GM19035 (cell line): ENCODE measurements around the gene MRC1.

Experiments used
- ATAC-seq: cut with Tn5 transposase; IDR thresholded peaks from one replicate; pipeline ENCODE4 v1.9.1; 2021; ENCODE audit not compliant: unreplicated experiment

MRC1 gene

DNA sequence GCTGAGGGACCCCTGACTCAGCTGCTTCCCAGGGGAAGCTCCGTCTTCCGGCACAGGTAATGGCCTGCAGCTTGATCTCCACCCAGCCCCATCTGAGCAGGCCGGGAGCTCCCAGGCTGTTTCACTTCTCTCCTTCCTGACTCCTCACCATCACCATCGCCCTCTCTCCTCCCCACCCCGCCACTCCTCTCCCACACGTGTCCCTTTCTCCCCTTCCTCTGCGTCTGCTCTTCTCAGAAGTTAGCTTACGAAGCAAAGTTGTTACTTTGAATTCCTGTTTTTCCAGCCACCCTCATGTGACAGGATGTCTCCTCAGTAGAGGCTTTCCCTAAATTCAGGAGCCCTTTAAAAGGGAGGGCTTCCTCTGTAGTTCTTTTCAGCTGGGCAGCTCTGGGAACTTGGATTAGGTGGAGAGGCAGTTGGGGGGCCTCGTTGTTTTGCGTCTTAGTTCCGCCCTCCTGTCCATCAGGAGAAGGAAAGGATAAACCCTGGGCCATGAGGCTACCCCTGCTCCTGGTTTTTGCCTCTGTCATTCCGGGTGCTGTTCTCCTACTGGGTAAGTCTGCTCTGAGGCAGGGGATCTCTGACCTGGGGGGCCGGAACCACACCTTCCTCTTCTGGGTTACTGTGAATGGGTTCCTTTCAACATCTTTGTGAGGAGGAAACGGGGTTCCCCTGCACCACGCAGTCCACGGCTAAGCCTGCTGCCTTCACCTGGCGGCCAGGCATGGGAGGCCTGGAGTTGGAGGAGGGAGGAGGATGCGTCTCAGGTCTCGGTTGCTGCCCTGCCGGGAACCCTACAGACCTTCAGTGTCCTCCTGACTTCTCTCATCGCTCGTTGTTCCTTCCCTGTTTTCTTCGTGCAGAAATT lies at the start of gene MRC1:
Gene MRC1 (plus strand): TSS at position 378 of the 871 bp plus-strand sequence. CDS start 118 bp downstream, at position 496.
- ATAC-seq: no peak

DNA sequence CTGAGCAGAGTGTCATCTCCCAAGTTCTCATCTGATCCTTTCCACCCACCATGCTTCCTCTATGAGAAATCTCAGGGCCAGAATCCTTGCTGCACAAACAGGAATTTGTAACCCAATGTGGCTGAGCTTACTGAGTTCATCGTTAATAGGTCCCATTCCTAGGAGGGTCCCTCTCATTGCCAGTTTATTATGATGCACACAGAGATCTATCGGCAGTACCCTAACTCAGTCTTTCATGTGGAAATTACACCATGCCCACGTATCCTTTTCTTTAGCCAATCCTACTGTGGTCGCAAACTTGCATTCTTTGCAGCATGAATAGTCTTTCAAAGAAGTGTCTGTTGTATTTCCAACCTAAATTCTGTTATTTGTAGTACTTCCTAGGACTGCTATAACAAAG lies 45.0 kb upstream of the MRC1 start:
- ATAC-seq: no peak

DNA sequence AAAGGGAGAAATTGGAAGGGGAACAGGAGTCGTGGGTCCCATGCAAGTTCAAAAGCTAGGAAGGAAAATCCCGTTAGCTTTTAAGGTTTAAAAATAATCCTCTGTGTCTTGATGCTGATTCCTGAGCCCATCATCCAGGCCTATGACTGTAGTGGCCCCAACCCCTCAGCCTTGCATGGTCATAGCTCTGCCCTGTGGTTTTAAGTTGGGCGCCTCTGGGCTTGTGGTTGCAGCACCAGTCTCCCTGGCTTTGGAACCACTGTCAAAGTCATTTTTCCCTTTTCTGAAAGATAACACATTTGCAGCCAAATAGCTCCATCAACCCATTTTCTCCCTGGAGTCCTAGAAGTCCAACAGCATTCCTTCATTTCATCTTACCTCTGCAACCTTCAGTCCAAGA lies 43.5 kb upstream of the MRC1 start:
- ATAC-seq: no peak

DNA sequence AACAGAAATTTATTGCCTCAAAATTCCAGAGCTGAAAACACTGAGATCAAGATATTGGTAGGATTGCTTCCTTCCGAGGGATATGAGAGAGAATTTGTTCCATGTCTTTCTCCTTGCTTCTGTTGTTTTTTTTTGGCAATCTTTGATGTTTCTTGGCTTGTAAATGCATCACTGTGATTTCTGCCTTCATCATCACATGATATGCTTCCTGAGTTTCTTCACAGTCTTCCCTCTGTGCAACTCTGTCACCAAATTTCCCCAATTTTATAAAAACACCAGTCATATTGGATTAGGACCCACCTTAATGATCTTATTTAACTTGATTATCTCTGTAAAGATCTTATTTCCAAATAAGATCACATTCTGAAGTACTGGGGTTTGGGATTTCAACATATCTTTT lies 42.4 kb upstream of the MRC1 start:
- no peak for ATAC-seq

DNA sequence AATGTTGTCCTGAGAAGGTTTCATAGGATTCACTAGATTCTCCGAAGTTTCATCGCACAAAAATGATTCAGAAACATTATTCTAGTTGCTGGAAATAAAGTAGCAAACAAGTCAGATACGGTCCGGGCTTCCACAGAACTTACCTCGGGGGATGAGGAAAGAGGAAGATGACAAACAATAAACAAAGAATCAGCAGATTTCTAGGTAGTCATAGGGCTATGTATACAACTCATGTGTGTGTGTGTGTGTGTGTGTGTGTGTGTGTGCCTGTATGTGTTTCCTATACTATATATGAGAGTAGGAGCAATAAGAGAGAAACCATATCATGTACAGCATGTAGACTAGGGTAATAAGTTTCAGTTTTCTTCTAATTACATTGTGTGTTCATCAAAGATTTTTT lies 40.7 kb upstream of the MRC1 start:
- no peak for ATAC-seq

DNA sequence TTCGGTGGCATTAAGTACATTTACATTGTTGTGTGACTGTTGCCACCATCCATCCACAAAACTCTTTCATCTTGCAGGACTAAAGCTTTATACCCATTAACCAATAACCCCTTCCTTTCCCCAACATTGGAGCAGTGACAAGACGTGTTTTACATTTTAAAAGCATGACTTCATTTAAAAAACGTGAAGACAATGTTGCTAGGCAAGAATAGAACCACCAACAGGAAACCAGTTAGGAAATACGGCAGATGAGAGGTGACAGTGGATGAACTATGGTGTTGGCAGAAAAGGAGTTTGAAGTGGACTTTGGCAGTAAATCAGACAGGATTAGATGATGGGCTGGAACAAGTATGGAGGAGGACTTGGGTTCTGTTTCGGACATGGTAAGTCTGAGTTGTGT lies 40.2 kb upstream of the MRC1 start:
- no peak for ATAC-seq

DNA sequence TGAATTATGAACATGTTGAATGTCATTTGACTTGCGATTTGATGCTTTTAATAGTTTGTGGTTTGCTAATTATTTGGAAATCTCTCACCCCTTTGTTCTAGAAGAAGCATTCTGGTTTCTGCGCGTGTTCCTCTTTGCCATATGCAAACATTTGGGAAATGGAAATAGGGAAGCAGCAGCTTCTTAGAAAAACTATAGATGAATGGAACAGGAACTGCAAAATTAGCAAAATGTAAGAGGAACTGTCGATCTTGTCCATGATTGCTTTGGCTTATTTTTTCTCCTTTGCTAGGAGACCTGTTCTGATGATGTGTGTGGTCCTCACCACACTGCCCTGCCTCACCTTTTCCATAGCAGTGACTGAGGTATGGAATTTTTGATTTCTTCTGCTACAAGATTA lies 38.1 kb upstream of the MRC1 start:
- ATAC-seq: no peak

DNA sequence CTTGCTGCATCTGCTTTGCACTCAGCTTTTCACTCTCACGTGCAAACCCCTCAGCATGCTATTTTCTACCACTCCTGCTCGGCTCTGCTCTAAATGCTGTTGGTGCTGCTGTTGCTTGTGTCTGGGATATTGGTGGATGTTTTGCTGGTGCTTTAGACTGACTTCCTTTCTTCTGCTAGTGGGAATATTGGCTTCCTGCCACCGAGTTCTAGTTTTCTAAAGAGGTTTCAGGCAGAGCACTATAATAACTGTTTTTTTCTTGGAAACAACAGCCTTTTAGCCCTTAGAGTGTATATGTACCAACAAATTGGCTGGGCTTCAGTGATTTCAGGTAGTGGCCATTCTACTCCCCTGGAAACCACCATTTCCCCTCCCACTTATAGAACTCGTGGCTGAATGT lies 29.4 kb upstream of the MRC1 start:
- ATAC-seq: no peak

DNA sequence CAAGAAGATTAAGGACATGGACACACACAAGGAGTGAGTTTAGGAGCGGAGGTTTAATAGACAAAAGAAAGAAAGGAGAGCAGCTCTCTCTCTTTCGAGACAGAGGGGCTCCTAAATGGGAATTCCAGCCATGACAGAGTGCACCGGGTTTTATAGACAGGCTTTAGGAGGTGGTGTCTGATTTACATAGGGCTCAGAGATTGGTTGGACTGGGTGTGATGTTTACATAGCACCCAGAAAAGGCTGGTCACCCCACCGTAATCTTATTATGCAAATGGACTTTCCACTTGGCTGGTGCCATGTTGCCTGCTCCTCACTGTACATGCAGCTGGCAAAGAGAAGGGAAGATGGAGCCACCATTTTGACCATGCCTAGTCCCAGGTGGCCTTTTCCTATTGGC lies 28.4 kb upstream of the MRC1 start:
- no peak for ATAC-seq

DNA sequence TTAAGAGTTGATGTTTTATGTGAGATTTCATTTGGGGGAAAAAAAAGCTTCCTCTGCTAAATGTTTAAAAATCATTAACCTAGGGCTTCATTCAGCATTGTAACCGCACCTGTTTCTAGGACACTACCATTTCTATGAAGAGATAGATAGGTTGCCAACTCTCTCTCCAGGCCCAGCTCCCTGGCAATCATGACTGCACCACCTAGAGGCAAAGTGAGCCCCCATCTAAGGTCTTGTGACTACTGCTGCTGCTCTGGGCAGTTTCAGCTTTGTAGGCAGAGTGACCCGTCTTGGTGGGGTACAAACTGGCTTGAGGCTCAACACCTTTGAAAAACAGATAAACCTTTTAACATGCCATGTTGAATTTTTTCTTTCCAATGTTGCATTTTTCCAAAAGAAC lies 27.3 kb upstream of the MRC1 start:
- ATAC-seq: no peak

DNA sequence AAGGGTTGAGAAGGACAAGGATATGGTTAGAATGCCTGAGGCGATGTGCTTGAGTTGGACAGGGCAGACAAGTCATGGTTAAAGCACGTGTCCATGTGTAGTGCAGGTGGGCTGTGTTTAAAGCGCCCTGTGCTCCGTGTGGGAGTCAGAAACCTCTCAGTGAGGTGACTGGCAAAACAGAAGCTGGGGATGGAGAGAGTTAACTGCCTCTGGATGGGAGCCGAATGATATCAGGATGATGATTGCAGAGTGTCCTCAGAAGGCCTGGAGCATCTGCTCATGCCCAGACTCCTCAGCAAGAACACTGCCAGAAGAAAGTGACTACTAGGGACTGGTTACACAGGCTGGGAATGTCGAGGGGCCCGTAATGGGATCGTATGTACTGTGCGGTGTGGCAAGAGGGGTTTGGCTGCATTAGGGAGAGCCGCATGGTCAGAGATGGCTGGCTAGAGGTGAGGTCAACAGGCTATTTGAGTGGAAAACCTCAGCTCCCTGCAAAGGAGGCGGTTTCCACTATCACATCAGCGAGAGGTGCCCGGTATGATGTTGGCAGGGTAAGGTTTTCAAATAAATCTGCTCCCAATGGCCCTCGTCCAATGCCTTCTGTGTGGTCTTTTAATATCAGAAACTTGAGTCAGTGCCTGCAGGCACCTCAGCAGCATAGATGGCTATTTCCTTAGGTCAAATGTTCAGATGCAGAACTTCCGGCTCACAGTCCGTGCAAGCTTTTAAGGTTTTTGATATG lies 26.1 kb upstream of the MRC1 start:
- no peak for ATAC-seq

DNA sequence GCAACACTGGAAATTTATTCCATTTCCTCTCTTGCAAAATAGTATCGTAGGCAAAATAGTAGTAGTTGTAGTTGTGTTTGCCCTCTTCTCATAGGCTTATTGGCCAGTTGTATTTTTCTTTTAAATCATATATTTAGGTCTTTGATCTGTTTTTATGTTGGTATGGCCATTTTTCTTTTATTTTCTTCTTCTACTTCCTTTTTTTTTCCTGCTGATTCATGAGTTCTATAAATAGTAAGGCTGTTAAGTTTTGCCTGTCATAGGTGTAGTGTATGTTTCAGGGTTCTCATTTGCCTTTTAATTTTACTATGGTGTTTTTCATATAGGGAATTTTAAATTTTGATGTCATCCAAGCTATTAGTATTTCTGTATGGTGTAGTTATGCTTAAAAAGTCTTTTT lies 25.4 kb upstream of the MRC1 start:
- no peak for ATAC-seq

DNA sequence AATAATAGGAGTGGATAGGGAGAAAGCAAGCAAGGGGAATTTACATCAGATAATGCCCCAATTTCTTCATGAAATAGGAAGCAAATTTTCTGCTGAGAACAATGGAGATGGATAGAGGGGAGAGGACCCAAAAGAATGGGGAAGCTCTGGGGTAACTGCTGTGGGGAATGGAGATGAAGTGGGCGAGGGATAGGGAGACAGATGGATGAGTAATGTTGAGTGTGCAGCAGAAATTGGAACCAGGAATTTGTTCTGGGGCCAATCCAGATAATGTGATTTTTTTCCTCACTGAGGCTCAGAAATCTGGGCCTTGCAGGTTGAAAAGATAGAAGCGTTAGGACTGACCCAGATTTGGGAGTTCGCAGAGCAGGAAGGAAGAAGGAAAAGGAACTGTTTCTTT lies 24.5 kb upstream of the MRC1 start:
- no peak for ATAC-seq

DNA sequence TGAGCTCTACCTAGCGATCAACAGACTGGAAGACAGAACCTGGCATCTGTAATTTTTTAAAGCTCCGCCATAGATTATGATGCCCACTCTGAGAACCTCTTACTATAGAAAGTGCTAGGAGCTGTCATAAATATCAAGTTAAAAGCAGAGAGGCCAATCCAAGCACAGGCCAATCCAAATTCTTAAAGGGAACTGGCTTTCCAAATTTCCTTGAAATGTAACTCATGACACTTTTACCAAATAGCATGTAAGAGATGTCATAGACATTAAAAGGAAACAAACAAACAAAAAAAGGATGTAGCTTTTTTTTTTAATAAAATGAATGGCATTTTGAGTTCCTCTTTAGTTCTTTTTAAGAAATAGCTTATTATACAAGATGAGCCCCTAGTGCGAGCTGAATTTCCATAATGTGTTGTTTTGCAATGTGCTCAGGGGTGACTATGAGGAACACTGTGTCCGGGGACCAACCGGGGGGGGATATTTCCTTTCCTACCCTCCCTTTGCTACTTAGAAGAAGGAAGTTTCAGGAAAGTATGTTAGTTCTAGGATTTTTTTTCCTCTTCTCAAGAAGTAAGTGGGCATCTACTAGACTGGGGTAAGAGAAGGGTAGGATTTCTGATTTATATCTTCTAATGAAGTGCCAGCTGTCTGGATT lies 23.7 kb upstream of the MRC1 start:
- no peak for ATAC-seq

DNA sequence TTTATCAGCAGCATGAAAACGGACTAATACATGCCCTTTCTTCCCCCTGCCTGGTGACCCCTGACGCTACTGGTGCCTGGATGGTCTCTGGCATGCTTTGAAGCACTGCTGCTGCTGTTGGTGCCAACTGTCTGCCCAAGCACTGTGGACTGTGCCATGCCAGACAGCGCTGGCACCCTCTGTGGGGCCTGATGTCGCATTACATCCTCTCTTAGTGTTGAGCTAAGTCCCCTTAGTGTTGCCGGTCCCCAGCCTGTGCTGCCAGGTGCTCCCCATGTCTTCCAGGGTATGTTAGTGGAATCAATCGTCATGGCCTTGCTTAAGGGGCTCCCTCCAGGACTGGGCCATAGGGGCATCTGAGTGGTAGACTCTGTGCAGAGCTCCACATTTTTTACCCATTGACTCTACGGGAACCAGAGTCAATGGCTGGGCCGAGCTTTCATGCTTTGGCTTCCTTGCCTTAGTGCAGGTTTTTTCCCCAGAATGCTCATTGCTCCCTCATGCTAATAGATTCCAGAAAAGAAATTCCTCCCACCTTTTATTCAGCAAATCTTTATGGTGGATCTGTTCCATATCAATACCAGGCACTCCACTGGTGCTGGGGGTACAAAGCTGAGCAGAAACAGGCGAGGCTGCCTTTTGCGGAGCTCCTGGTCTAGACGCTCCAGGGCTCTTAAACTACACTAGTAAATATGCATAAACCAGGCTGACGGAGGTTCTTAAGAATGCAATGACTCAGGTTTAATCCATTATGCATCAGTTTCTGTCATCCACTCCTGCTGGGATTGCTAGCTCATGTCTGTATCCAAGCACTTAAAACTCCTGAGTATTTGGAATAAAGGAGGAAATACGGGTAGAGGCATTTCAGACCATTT lies 21.8 kb upstream of the MRC1 start:
- ATAC-seq: no peak

DNA sequence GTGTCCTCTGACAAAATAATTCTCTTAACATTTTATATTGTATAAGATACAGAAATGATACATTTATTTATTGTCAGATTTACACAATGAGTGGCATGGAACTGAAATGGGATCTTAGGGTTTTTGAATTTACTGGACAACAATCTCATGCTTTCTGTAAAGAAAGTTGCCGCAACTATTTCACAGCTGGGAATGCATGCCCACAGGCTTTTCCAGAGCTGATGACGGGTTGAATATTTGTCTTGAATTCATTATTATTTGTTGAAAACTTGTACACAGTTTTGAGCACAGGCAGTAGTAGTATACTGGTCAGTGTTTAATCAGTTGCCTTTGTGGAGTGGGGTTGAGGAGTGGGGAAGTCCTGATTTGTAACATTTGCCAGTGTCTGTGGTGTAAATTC lies 20.5 kb upstream of the MRC1 start:
- no peak for ATAC-seq

DNA sequence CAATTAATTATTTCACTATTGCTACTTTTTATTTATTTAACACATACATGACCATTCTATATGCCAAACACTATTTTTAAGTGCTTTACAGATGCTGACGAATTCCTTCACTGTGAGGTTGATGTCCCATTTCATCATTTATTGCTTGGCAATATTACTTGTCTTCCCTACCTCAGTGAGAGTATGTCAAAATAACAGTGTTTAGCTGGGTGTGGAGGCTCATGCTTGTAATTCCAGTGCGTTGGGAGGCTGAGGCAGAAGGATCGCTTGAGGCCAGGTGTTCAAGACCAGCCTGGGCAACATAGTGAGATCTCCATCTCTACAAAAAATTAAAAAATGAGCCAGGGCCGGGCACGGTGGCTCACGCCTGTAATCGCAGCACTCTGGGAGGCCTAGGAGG lies 19.8 kb upstream of the MRC1 start:
- ATAC-seq: no peak

DNA sequence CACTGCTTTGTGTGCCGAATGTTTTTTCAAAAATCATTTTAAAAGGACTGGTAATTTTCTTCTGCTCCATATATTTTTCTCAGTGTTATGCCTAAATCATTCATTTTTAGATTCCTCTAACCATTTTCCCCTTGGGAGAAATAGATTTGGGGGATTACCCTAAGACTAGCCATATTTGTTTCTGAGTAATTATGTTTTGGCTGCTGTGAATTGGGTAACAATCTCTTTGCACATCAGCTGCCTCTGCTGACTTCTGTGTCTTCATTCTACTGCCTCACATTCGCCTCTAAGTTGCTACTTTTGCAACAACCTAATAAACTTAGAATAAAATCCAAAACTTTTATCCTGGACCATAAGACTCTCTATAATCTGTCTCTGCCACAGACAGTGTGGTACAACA lies 18.5 kb upstream of the MRC1 start:
- no peak for ATAC-seq

DNA sequence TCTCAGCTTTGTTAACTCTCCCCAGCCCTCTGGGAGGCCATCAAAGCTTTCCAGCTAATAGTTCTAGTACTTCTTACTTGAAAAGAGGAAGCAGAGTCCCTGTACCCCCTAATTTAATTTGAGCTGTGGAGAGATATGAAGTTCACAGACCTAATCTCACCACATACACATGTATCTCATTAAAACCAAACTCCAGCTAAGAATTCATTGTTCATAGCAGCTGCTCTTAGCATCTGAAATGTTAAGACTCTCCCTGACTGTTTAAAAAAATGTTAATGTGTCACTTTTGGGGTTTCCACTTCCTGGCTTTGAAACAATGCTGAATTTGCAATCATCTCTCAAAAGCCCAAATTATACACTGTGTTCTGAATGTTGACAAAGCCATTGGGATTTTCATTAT lies 16.2 kb upstream of the MRC1 start:
- no peak for ATAC-seq

DNA sequence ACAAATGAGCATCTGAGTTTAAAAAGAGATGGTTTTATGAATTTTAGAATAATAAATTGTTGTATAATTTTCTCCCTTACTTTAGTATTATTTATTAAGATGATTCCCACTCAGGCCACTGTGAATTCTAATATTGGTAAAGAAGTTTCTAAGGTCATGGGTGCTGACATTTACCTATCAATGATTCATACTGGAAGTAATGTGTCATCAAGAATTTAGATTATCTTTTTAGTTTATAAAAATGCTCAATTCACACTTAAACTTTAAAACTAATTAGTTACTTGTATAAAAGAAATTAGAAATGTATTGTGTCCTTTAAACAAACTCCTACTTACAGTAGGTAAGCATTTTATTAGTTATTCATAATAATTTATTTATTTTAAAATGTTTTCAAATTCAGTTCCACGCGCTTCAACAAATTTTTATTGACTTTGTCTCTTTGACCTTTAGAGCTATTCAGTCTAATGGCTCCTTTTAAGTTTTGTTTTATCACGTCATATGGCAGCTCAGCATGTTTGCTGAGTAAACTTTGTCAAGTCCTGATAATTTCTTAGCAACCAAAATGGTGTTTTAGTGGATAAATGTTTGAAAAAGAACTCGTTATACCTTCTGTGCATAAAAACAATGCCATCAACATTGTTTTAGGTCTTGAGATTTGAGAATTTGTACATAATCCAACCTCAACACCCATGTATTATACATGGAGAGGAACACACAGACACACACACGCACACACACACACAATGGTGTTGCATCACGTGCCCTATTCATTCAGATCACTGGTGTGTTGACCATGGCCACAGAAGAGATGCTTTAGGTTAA lies 15.1 kb upstream of the MRC1 start:
- no peak for ATAC-seq
